ENCODE results near the gene CMTM8.

Gene CMTM8

GRCh38 chr3:32256206-32256605, 17.7 kb downstream of the CMTM8 start:
- no peak for TF ChIP-seq CTCF (IDR thresholded peaks at IDR 0.05; ENCODE audit: insufficient read depth, low read depth, low read length, missing control alignments)
- DNase-seq (ENCODE audit: low read depth): no peak
- H3K4me3 ChIP-seq (ENCODE audit: low read depth, low read length): no peak overlapping the region

GRCh38 chr3:32257042-32257441, 18.6 kb downstream of the CMTM8 start:
- DNase-seq (ENCODE audit: low read depth): no peak
- TF ChIP-seq CTCF (IDR thresholded peaks at IDR 0.05; ENCODE audit: insufficient read depth, low read depth, low read length, missing control alignments): no peak
- no peak overlapping the region for H3K4me3 ChIP-seq (ENCODE audit: low read depth, low read length)

GRCh38 chr3:32257641-32258438, 19.4 kb downstream of the CMTM8 start:
- no peak for TF ChIP-seq CTCF (IDR thresholded peaks at IDR 0.05; ENCODE audit: insufficient read depth, low read depth, low read length, missing control alignments)
- DNase-seq (ENCODE audit: low read depth): no peak
- H3K4me3 ChIP-seq (ENCODE audit: low read depth, low read length): no peak overlapping the region

- TF ChIP-seq CTCF (IDR thresholded peaks at IDR 0.05; ENCODE audit: insufficient read depth, low read depth, low read length, missing control alignments): no peak
- DNase-seq (ENCODE audit: low read depth): no peak
- no peak overlapping the region for H3K4me3 ChIP-seq (ENCODE audit: low read depth, low read length)
Observed at GRCh38 chr3:32258869-32259268, 20.4 kb downstream of the CMTM8 start.

GRCh38 chr3:32261545-32261944, 23.1 kb downstream of the CMTM8 start:
- no peak for TF ChIP-seq CTCF (IDR thresholded peaks at IDR 0.05; ENCODE audit: insufficient read depth, low read depth, low read length, missing control alignments)
- no peak for DNase-seq (ENCODE audit: low read depth)
- H3K4me3 ChIP-seq (ENCODE audit: low read depth, low read length): no peak overlapping the region

GRCh38 chr3:32262201-32262600, 23.7 kb downstream of the CMTM8 start:
- no peak overlapping the region for H3K4me3 ChIP-seq (ENCODE audit: low read depth, low read length)
- no peak for TF ChIP-seq CTCF (IDR thresholded peaks at IDR 0.05; ENCODE audit: insufficient read depth, low read depth, low read length, missing control alignments)
- no peak for DNase-seq (ENCODE audit: low read depth)

GRCh38 chr3:32274306-32274705, 35.8 kb downstream of the CMTM8 start:
- DNase-seq (ENCODE audit: low read depth): no peak
- no peak overlapping the region for H3K4me3 ChIP-seq (ENCODE audit: low read depth, low read length)
- TF ChIP-seq CTCF (IDR thresholded peaks at IDR 0.05; ENCODE audit: insufficient read depth, low read depth, low read length, missing control alignments): no peak

All from GM12865 (cell line).